EH (cell line): ENCODE data around the gene SLC39A11.
"Not testable (repeated sequence)": the region's sequence is repeated elsewhere in the genome, so short reads cannot be mapped to it uniquely, and the experiment has no call there.

Experiments used
- DNase-seq: peaks from one replicate; pipeline ENCODE4 v3.0.0-alpha.2; 2015; ENCODE audit warnings: low read depth

SLC39A11 gene

GRCh38 chr17:73007407-73007806 lies 85.1 kb downstream of the SLC39A11 start:
- DNase-seq, result peak; percentile 19

DNA sequence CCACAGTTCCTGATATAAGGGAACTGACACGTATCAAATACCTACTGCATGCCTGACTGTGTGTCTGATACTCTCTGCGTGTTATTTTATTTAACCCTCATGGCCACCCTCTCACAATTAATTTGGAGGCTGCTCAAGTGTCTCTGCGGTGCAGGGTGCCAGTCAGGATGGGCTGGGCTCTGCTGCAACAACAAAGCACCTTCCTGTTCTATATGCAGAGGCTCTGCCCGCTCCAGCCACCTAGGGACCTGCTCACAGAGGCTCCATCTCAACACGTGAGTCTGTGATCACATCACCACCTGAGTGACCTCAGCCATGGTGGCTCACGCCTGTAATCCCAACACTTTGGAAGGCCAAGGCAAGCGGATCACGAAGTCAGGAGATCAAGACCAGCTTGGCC lies 87.1 kb downstream of the SLC39A11 start:
- no peak for DNase-seq

- no peak for DNase-seq
Measured at GRCh38 chr17:73003487-73003886, 89.0 kb downstream of the SLC39A11 start.

DNA sequence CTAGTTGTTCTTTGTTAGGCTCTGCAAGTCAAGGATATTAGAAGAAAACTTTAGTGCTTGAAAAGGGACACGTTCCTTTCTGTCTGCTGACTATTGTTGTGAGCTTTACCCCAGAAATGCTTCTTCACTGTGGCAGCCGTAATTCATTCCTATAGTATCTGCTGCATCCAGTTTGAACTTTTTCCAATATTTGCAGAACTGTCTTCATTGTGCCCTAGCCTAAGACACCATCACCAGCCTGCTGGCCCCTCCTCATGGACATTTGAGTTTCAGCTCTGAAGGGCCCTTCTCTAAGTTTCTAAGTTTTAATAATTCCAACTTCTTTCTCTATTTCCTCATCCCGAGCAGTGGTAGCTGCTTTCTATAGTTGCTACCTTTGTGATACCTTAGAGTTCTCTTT lies 91.7 kb downstream of the SLC39A11 start:
- no peak for DNase-seq

- DNase-seq, result not testable (repeated sequence)
Measured at GRCh38 chr17:72999474-72999873, 93.0 kb downstream of the SLC39A11 start.

DNA sequence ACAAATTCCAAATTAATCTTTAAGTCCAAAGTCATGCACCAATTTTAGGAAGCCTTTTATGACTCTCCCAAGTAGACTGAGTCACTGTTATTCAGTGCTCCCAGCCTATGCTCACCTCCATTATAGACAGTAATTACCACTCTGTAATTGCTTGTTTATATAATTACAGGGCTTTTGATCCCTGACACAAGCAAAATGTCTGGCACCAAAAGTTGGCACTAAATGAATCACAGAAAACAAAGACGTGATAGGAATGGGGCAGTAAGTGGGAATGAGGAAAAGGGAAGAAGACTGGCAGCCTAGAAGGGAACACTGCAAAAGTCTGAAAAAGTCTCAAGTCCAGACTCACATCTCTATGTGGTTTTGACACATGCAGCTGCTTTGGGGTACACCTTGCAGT lies 94.1 kb downstream of the SLC39A11 start:
- DNase-seq, result no peak

GRCh38 chr17:72997559-72997958 lies 94.9 kb downstream of the SLC39A11 start:
- DNase-seq, result peak; percentile 31

DNA sequence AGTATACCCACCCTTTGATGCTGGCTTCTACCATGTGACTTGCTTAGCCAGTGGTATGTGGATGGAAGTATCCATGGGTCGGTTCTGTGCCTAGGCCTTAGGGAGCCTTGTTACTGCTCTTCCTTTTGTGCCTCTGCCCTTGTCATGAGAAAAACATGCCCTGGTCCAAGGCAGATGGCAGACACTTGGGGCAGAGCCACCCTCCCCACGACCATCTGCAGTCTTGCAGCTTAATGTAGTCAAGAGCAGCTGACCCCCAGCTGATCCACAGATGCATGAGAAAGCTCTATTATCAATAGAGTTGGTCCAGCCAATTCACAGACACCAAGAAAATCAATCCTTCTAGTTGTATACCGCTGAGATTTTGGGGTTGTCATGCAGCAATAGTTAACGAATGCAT lies 95.7 kb downstream of the SLC39A11 start:
- DNase-seq, result no peak

DNA sequence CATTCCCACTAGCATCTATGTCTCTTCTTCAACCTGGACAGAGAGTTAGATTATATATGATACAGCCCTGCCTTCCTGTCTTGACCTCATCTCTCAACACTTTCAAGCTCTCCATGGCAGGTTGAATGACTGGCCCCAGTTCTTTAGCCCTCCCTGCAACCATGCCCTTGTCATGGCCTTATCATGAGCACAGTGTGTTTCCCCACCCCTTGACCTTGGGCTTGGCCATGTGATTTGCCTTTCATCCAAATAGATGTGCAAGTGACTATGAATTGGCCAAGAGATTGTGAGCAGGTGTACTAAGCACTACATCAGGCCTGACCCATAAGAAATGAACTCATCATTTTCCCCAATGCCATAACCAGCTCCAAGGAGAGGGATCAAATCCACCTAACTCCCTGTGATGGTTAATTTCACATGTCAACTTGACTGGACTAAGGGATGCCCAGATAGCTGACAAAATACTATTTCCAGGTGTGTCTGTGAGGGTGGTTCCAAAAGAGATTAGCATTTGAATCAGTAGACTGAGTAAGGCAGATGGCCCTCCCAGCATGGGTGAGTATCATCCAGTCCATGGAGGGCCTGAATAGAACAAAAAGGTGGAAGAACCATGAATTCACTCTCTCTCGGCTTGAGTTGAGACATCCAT lies 97.4 kb downstream of the SLC39A11 start:
- no peak for DNase-seq

GRCh38 chr17:72992783-72993467 lies 99.6 kb downstream of the SLC39A11 start:
- not testable (repeated sequence) for DNase-seq

GRCh38 chr17:72991651-72992050 lies 100.8 kb downstream of the SLC39A11 start:
- no peak for DNase-seq

GRCh38 chr17:72989074-72989610 lies 103.3 kb downstream of the SLC39A11 start:
- no peak for DNase-seq

- no peak for DNase-seq
Measured at GRCh38 chr17:72988451-72988850, 104.0 kb downstream of the SLC39A11 start.

DNA sequence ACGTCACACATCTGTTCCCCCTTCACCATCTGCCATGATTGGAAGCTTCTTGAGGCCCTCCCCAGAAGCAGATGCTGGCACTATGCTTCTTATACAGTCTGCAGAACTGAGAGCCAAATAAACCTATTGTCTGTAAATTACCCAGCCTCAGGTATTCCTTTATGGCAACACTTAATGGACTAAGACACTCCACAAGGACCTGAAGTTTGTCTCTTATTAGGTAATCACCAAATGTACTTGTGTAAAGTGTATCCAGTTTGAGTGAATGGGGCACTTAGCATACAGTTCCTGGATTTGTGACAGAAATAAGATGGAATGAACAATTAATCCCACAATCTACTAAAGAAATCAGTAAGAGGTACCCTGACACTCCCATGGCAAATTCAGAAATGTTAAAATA lies 105.3 kb downstream of the SLC39A11 start:
- DNase-seq, result no peak

DNA sequence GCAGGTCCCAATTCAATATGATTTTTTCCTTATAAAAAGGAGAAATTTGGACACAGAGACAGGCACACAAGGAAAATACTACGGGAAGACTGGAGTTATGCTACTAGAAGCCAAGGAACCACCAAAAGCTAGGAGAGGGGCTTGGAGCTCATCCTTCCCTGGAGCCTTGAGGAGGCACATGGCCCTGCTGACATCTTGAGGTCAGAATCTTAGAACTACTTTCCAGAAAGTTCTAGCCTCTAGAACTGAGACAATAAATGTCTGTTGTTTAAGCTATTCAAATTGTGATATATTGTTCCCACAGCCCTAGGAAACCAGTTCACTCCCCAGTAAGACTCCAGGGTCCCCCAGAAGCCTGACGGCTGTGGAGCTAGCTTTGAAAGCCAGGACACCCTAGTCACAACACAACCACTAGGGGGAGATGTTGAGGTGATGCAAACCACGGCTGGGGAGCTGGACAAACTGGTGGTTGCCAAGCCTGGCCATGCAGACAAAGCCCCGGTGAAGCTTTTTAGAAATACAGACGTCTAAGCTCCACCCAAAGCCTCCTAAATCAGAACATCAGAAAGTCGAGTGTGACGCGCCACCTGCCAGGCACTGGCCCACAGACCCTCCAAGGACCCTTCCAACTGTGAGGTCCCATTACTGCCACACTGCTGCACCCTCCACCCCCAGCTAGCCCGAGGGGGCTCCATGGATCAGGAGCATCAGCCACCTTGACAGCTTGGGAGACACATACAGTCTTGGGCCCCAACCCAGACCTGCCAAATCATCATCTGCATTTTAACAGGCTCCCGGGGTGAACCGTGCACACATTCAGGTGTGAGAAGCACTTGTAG lies 106.4 kb downstream of the SLC39A11 start:
- peak; percentile 77 for DNase-seq

DNA sequence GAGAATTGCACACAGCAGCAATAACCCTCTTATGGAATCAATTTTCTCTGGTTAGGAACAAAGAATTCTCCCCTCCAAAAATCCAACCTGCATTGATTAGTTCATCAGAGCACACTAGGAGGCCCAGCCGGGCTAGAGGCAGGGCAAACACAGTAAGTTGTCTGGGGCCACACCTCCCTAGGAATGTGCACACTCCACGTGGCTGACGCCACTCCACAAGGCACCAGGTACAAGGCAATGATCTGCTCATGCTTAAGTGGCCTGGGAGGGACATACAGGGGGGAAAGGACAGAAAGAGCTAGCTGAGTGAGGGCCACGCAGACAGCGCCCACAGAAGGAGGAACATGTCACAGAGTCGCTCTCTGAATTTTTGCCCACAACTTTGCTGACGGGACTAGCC lies 107.6 kb downstream of the SLC39A11 start:
- DNase-seq, result no peak

DNA sequence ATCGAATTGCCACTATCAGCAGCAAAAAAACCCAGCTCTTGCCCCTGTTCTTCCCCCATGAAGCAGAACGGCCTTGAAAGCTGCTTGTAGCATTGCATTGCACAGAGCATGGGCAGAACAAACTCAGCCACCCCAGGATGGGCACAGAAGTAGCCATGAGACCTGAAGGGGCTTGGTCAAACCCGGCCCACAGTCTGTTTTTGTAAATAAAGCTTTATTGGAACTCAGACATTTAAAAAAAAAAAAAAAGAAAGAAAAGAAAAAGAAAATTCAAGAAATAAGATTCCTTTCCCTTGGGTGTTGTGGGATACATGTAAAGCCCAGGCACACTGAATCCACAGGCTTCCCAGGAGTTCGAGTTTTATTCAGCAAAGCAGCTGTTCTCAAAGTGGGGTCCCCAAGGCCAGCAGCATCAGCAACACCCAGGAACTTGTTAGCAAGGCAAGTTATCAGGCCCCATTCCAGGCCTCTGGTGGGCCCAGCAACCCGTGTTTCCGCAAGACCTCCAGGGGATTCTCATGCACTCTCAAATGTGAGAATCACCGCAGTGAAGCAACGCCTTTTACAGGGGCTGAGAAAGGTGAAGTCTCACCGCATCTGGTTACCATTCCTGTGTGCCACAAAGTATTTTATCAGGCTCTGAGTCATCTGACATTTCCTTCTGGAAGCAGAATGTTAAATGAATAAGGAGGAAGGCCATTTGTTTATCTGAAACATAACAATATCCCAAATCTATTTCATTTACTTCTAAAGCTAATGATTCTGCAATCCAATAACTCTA lies 108.2 kb downstream of the SLC39A11 start:
- peak; percentile 82 for DNase-seq

DNA sequence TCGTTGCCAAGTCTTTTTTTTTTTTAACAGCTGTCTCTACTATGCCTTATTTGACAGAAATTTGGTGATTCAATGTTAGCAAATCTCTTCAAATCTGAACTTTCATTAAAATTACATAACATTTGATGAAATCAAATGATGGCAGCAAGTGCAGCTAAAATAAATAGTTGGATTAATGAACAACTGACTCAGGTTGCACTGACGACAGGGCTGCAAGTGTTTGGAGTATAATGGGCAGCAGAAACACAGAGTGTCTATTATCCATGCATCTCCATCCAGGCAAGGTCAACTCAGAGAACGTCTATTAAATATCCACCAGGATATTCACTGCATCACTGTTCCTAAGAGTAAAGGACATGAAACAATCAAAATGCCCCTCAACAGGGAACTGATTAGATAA lies 109.8 kb downstream of the SLC39A11 start:
- no peak for DNase-seq

GRCh38 chr17:72978593-72979218 lies 113.8 kb downstream of the SLC39A11 start:
- no peak for DNase-seq

DNA sequence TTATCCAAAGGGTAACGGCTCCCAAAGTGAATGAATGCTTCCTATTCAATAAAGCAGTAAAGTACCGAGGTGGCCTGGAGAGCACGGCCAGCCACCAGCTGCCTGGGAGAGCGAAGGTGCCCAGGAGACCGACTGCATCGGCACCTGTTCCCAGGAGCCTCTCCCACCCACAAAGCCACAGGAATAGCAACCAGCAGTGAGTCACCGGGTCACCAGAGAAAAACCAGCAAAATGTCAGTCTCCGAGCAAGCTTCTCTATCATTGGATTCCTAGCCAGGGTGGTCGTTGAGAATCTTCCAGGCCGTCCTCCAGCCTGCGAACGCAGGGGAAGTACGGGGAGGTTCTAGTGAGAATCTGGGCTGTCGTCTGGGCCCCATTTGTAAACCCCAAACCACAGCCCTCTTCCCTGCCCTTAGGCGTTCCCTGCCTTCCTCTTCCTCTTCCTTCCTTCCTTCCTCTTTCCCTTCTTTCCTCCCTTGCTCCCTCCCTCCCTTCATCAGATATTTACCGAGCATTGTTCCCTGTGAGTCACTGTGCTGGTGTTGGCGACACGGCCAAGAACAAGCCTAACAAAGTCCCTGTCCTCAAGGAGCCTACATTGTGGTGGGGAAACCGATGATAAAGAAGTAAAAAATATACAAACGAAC lies 114.6 kb downstream of the SLC39A11 start:
- DNase-seq, result peak; percentile 44
